ENCODE data around the gene CDCA7. TPM values are rescaled to one million over a fixed set of nuclear protein-coding genes. Genes with fewer than 3 reads are reported as not detected.
A peak's percentile ranks its signal among the peaks of the same experiment; 100 is the strongest.

The CDCA7 gene
- total RNA-seq, 1 experiment from 2014 or later = 64.9 TPM

DNA sequence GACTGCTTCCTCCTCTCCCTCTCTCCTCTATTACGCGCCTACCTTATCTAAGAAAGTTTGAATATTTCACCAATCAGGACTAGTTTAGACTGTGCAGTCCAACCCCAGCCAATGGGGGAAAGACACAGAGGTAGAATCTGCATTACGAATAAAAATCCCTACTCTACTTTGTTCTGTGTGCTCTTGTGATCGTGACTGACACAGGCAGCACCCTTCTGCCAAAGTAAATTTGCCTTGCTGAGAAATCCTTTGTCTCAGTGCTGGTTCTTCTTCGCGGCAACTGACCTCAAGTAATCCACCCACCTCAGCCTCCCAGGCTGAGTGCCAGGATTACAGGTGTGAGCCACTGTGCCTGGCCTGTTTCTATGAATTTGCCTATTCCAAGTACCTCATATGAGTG lies 8.6 kb upstream of the CDCA7 start:
- Histone ChIP-seq H3K27me3 (replicated peaks; ENCODE audit: insufficient read depth, low read depth, low read length, poor library complexity) (no peaks in the 10 kb centered on the region), H3K4me1 (ENCODE audit: insufficient read depth, low read length, poor library complexity, severe bottlenecking) (no peaks in the 10 kb centered on the region), H3K27ac (ENCODE audit: low read depth, low read length, poor library complexity, severe bottlenecking) (no peak overlapping the region), H3K9me3 (ENCODE audit: low read depth, low read length, poor library complexity, severe bottlenecking) (peaks cover 11% of the 10 kb centered on the region), H3K4me3 (ENCODE audit: low read depth, low read length, poor library complexity, severe bottlenecking) (no peak overlapping the region), H3K36me3 (ENCODE audit: insufficient read depth, low read length, poor library complexity, severe bottlenecking) (no peaks in the 10 kb centered on the region)
- ChIA-PET POLR2A (ENCODE audit: low non-redundant PET) (no interaction called here), CTCF (no interaction called here)
- TF ChIP-seq EZH2 (IDR thresholded peaks at IDR 0.05; ENCODE audit: borderline replicate concordance, low read depth, low read length, poor library complexity, severe bottlenecking) = no peak
- TF ChIP-seq, protein P1, sequence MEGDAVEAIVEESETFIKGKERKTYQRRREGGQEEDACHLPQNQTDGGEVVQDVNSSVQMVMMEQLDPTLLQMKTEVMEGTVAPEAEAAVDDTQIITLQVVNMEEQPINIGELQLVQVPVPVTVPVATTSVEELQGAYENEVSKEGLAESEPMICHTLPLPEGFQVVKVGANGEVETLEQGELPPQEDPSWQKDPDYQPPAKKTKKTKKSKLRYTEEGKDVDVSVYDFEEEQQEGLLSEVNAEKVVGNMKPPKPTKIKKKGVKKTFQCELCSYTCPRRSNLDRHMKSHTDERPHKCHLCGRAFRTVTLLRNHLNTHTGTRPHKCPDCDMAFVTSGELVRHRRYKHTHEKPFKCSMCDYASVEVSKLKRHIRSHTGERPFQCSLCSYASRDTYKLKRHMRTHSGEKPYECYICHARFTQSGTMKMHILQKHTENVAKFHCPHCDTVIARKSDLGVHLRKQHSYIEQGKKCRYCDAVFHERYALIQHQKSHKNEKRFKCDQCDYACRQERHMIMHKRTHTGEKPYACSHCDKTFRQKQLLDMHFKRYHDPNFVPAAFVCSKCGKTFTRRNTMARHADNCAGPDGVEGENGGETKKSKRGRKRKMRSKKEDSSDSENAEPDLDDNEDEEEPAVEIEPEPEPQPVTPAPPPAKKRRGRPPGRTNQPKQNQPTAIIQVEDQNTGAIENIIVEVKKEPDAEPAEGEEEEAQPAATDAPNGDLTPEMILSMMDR (conservative IDR thresholded peaks at IDR 0.05; ENCODE audit: low read depth, low read length) = no peak
- BruUV-seq (replicated peaks) = no TSS peak
- intact Hi-C loops (cut with micrococcal nuclease; ENCODE audit: unreplicated experiment) = no loop called here
- peak; percentile 11 for DNase-seq (ENCODE audit: low spot score)

DNA sequence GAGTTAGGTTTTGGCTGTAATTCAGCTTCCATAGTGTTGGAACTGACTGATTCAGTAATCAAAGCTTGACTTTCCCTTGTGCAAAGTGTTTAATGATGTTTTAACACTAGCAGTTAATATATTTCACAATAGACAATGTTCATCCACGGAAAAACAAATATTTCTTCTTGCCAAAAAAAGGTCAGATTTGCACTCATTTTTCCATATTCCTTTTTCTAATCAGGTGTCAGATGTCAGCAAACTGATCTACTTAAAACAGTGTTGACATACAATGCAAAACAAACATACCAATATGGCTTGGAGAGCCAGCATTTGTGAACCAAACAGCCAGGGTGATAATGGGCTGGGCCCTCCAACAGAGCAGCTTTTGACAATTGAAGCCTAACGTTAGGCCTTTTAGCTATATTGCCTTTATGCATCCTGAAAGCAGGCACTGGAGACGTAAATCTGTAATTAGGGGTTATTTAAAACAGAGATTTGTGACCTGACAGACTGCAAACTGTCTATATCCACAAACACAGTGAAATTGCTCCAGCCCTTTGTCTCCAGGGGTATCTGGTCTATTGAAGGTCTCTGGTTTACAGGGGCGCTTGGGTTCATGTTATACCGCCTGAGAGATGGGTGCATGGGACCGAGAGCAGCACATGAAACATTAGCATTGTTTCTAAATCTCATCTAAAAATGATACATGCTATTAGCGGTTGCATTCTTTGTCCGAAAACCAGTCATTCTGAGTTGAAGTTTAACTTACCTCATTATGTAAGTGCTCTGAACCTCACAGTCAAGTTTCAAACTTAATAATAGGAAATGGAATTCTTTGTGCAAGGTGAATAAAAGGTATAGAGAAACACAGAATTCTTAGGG lies 7.1 kb upstream of the CDCA7 start:
- ChIA-PET CTCF (no interaction called here), POLR2A (ENCODE audit: low non-redundant PET) (interaction anchor here (0.6 kb wide), 1 partner anchor 67 kb away, joined by 3 read pairs; no protein-coding TSS in a partner anchor)
- no peak overlapping the region for H3K27ac ChIP-seq (ENCODE audit: low read depth, low read length, poor library complexity, severe bottlenecking)
- intact Hi-C loops (cut with micrococcal nuclease; ENCODE audit: unreplicated experiment) = no loop called here
- H3K4me3 ChIP-seq (ENCODE audit: low read depth, low read length, poor library complexity, severe bottlenecking) = no peak overlapping the region
- peaks cover 11% of the 10 kb centered on the region for H3K9me3 ChIP-seq (ENCODE audit: low read depth, low read length, poor library complexity, severe bottlenecking)
- no peaks in the 10 kb centered on the region for H3K36me3 ChIP-seq (ENCODE audit: insufficient read depth, low read length, poor library complexity, severe bottlenecking)
- H3K4me1 ChIP-seq (ENCODE audit: insufficient read depth, low read length, poor library complexity, severe bottlenecking) = no peaks in the 10 kb centered on the region
- DNase-seq (ENCODE audit: low spot score) = no peak
- TF ChIP-seq, protein P1 (conservative IDR thresholded peaks at IDR 0.05; ENCODE audit: low read depth, low read length) = no peak
- no peak for TF ChIP-seq EZH2 (IDR thresholded peaks at IDR 0.05; ENCODE audit: borderline replicate concordance, low read depth, low read length, poor library complexity, severe bottlenecking)
- no TSS peak for BruUV-seq (replicated peaks)
- no peaks in the 10 kb centered on the region for H3K27me3 ChIP-seq (replicated peaks; ENCODE audit: insufficient read depth, low read depth, low read length, poor library complexity)

DNA sequence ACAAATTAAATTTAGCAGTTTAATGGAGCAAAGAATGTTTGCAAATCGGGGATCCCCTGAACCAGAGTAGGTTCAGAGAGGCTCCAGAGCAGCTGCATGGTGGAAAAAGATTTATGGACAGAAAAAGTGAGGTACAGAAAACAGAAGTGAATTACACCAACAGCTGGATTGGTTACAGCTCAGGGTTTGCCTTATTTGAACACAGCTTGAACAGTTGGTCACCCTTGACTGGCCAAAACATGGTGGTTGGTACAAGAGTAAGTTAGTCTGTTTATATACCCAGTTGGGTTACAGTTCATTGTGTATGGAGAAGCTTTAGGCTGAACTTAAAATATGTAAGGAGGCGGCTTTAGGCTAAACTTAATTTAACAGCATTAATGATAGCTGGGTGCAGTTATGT lies 5.4 kb upstream of the CDCA7 start:
- no peaks in the 10 kb centered on the region for H3K27me3 ChIP-seq (replicated peaks; ENCODE audit: insufficient read depth, low read depth, low read length, poor library complexity)
- TF ChIP-seq EZH2 (IDR thresholded peaks at IDR 0.05; ENCODE audit: borderline replicate concordance, low read depth, low read length, poor library complexity, severe bottlenecking) = no peak
- TF ChIP-seq, protein P1 (conservative IDR thresholded peaks at IDR 0.05; ENCODE audit: low read depth, low read length) = no peak
- no peaks in the 10 kb centered on the region for H3K36me3 ChIP-seq (ENCODE audit: insufficient read depth, low read length, poor library complexity, severe bottlenecking)
- BruUV-seq (replicated peaks) = no TSS peak
- no peak for DNase-seq (ENCODE audit: low spot score)
- H3K4me3 ChIP-seq (ENCODE audit: low read depth, low read length, poor library complexity, severe bottlenecking) = no peak overlapping the region
- no peak overlapping the region for H3K27ac ChIP-seq (ENCODE audit: low read depth, low read length, poor library complexity, severe bottlenecking)
- intact Hi-C loops (cut with micrococcal nuclease; ENCODE audit: unreplicated experiment) = no loop called here
- H3K9me3 ChIP-seq (ENCODE audit: low read depth, low read length, poor library complexity, severe bottlenecking) = peaks cover 11% of the 10 kb centered on the region
- H3K4me1 ChIP-seq (ENCODE audit: insufficient read depth, low read length, poor library complexity, severe bottlenecking) = no peaks in the 10 kb centered on the region
- ChIA-PET CTCF (no interaction called here), POLR2A (ENCODE audit: low non-redundant PET) (no interaction called here)
